Caco-2 (cell line): ENCODE results near the gene PDE11A. TPM values are rescaled to one million over a fixed set of nuclear protein-coding genes. Genes with fewer than 3 reads are reported as not detected.

Experiments
- BruUV-seq: library from RNA; stranded (reverse); fragments of 400-500 nt; replicated peaks from 2 replicates; lab custom pipeline; 2021; lab: Mats Ljungman, UMichigan
- CTCF ChIA-PET: fragments of 300-600 bp; sonication (Branson Sonifier 250); formaldehyde crosslinking; loops from one replicate; lab custom pipeline; 2022; ENCODE audit warnings: antibody characterized with exemption; lab: Charles Lee
- POLR2A ChIA-PET: fragments of 300-600 bp; sonication (Branson Sonifier 250); formaldehyde crosslinking; loops from one replicate; lab custom pipeline; 2022; ENCODE audit warnings: antibody characterized with exemption; lab: Charles Lee
- DNase-seq, 2 experiments: peaks; one replicate each; pipeline versions ENCODE4 v3.0.0 to v3.0.0-alpha.2; 2020 to 2022
- H3K27me3 ChIP-seq: replicated peaks from 2 replicates; pipeline ENCODE4 v1.6.0; 2011; ENCODE audit warnings: low read length; ENCODE audit not compliant: control insufficient read depth, insufficient read depth
- H3K36me3 ChIP-seq: 2 replicates; pipeline ENCODE4 v1.5.1; 2011; ENCODE audit warnings: low read length; ENCODE audit not compliant: control insufficient read depth, insufficient read depth
- H3K4me1 ChIP-seq: fragments of 250-450 bp; sonication (Bioruptor Pico); 2 replicates; pipeline ENCODE4 v1.5.1; 2020; ENCODE audit warnings: mild to moderate bottlenecking
- H3K4me3 ChIP-seq: 2 replicates; pipeline ENCODE4 v1.5.1; 2011; ENCODE audit warnings: low read depth, mild to moderate bottlenecking, control low read depth, low read length
- H3K9me3 ChIP-seq: fragments of 250-450 bp; sonication (Bioruptor Pico); 2 replicates; pipeline ENCODE4 v1.5.1; 2020; ENCODE audit warnings: mild to moderate bottlenecking, moderate library complexity
- H3K27ac Mint-ChIP-seq: one replicate; pipeline ENCODE4 v1.8.0; 2022; ENCODE audit warnings: mixed read lengths; ENCODE audit not compliant: unreplicated experiment
- H3K27me3 Mint-ChIP-seq: one replicate; pipeline ENCODE4 v1.8.0; 2022; ENCODE audit warnings: mixed read lengths; ENCODE audit not compliant: insufficient read depth, unreplicated experiment
- H3K36me3 Mint-ChIP-seq: one replicate; pipeline ENCODE4 v1.8.0; 2022; ENCODE audit warnings: mild to moderate bottlenecking, mixed read lengths; ENCODE audit not compliant: insufficient read depth, unreplicated experiment
- H3K4me1 Mint-ChIP-seq: one replicate; pipeline ENCODE4 v1.8.0; 2022; ENCODE audit warnings: low read depth, mixed read lengths; ENCODE audit not compliant: unreplicated experiment
- H3K4me3 Mint-ChIP-seq: one replicate; pipeline ENCODE4 v1.8.0; 2022; ENCODE audit warnings: mild to moderate bottlenecking, moderate library complexity, mixed read lengths; ENCODE audit not compliant: unreplicated experiment
- H3K9me3 Mint-ChIP-seq: one replicate; pipeline ENCODE4 v1.8.0; 2022; ENCODE audit warnings: mixed read lengths; ENCODE audit not compliant: unreplicated experiment
- CTCF ChIP-seq, 2 experiments: fragments of 200-600 bp in 1 of 2; IDR thresholded peaks; 1 replicate in 1 of 2; 2 replicates in 1 of 2; pipeline versions ENCODE4 v1.5.1 to v1.8.0; 2011 to 2022; ENCODE audit warnings: antibody characterized with exemption in 1 of 2, control low read depth in 1 of 2, inconsistent platforms in 1 of 2, low read depth in 1 of 2, low read length in 1 of 2, mild to moderate bottlenecking in 1 of 2, moderate library complexity in 1 of 2; ENCODE audit not compliant: insufficient read depth in 1 of 2, severe bottlenecking in 1 of 2, unreplicated experiment in 1 of 2
- intact Hi-C: fragments of 100-400 bp; cut with micrococcal nuclease; formaldehyde crosslinking; loops from one replicate; pipeline ENCODE4 v1.10.0; 2022; ENCODE audit not compliant: unreplicated experiment
- total RNA-seq: library from RNA; stranded (reverse); gene quantifications from 2 replicates; pipeline ENCODE4 v1.2.3, GENCODE V29; 2022

PDE11A gene
- total RNA-seq, 1 experiment from 2014 or later = 0.25 TPM

- Histone ChIP-seq H3K27me3 (no peaks in the 10 kb centered on the region), H3K4me1 (peaks cover 27% of the 10 kb centered on the region), H3K36me3 (no peaks in the 10 kb centered on the region; the same call in none of the 2 replicates), H3K9me3 (peaks cover 12% of the 10 kb centered on the region), H3K4me3 (no peak overlapping the region)
- intact Hi-C loops = loop anchor here (1.0 to 10.0 kb wide), 6 partner anchors 51 to 439 kb away; partner anchors contain the start of gene AGPS
- no peak for TF ChIP-seq CTCF (IDR thresholded peaks at IDR 0.05; ENCODE audit: insufficient read depth in 1 of 2, low read depth in 1 of 2, low read length in 1 of 2, severe bottlenecking in 1 of 2, unreplicated experiment in 1 of 2)
- Mint-ChIP-seq H3K36me3 (no peaks in the 10 kb centered on the region), H3K27me3 (no peaks in the 10 kb centered on the region), H3K27ac (no peak overlapping the region), H3K9me3 (peaks cover 9% of the 10 kb centered on the region), H3K4me1 (peaks cover 20% of the 10 kb centered on the region), H3K4me3 (no peak overlapping the region)
- DNase-seq = no peak
- ChIA-PET POLR2A (no interaction called here), CTCF (interaction anchor here (1.0 to 1.3 kb wide), 4 partner anchors 12 to 267 kb away, joined by 3 to 12 read pairs (median 6); no protein-coding TSS in a partner anchor)
- no TSS peak for BruUV-seq
Observed at GRCh38 chr2:177603768-177604167, 468.8 kb downstream of the PDE11A start.

GRCh38 chr2:177603181-177603580, 469.4 kb downstream of the PDE11A start:
- DNase-seq = no peak
- POLR2A ChIA-PET = no interaction called here
- intact Hi-C loops = loop anchor here (5.0 to 10.0 kb wide), 2 partner anchors 66 to 208 kb away; partner anchors contain the start of gene AGPS
- Histone ChIP-seq H3K4me3 (no peak overlapping the region), H3K9me3 (peaks cover 13% of the 10 kb centered on the region), H3K4me1 (peaks cover 27% of the 10 kb centered on the region), H3K27me3 (no peaks in the 10 kb centered on the region), H3K36me3 (no peaks in the 10 kb centered on the region; the same call in none of the 2 replicates)
- H3K4me3 Mint-ChIP-seq = no peak overlapping the region
- H3K36me3 Mint-ChIP-seq = no peaks in the 10 kb centered on the region
- no peak for TF ChIP-seq CTCF (IDR thresholded peaks at IDR 0.05; ENCODE audit: insufficient read depth in 1 of 2, low read depth in 1 of 2, low read length in 1 of 2, severe bottlenecking in 1 of 2, unreplicated experiment in 1 of 2)
- no peak overlapping the region for H3K27ac Mint-ChIP-seq
- CTCF ChIA-PET = no interaction called here
- no TSS peak for BruUV-seq
- no peaks in the 10 kb centered on the region for H3K27me3 Mint-ChIP-seq
- peaks cover 20% of the 10 kb centered on the region for H3K4me1 Mint-ChIP-seq
- H3K9me3 Mint-ChIP-seq = peaks cover 9% of the 10 kb centered on the region

- POLR2A ChIA-PET = no interaction called here
- Mint-ChIP-seq H3K4me3 (no peak overlapping the region), H3K4me1 (peaks cover 20% of the 10 kb centered on the region)
Observed at GRCh38 chr2:177602611-177603164, 469.9 kb downstream of the PDE11A start.

More at GRCh38 chr2:177602611-177603164, 469.9 kb downstream of the PDE11A start:
- Histone ChIP-seq H3K4me3 (no peak overlapping the region), H3K4me1 (peaks cover 27% of the 10 kb centered on the region), H3K9me3 (peaks cover 13% of the 10 kb centered on the region), H3K36me3 (no peaks in the 10 kb centered on the region; the same call in none of the 2 replicates), H3K27me3 (no peaks in the 10 kb centered on the region)
- Mint-ChIP-seq H3K36me3 (no peaks in the 10 kb centered on the region), H3K9me3 (peaks cover 9% of the 10 kb centered on the region), H3K27ac (no peak overlapping the region), H3K27me3 (no peaks in the 10 kb centered on the region)
- CTCF ChIA-PET = no interaction called here
- BruUV-seq = no TSS peak
- intact Hi-C loops = loop anchor here (5.0 to 10.0 kb wide), 2 partner anchors 65 to 208 kb away; partner anchors contain the start of gene AGPS
- no peak for TF ChIP-seq CTCF (IDR thresholded peaks at IDR 0.05; ENCODE audit: insufficient read depth in 1 of 2, low read depth in 1 of 2, low read length in 1 of 2, severe bottlenecking in 1 of 2, unreplicated experiment in 1 of 2)
- no peak for DNase-seq
